ENCODE data around the gene SLC46A2. TPM values are rescaled to one million over a fixed set of nuclear protein-coding genes. Genes with fewer than 3 reads are reported as not detected.

The SLC46A2 gene
- total and polyA plus RNA-seq, 9 of the 15 experiments (the other 6 are each of a cell fraction or from before 2014, with no cell fraction given) = not detected

DNA sequence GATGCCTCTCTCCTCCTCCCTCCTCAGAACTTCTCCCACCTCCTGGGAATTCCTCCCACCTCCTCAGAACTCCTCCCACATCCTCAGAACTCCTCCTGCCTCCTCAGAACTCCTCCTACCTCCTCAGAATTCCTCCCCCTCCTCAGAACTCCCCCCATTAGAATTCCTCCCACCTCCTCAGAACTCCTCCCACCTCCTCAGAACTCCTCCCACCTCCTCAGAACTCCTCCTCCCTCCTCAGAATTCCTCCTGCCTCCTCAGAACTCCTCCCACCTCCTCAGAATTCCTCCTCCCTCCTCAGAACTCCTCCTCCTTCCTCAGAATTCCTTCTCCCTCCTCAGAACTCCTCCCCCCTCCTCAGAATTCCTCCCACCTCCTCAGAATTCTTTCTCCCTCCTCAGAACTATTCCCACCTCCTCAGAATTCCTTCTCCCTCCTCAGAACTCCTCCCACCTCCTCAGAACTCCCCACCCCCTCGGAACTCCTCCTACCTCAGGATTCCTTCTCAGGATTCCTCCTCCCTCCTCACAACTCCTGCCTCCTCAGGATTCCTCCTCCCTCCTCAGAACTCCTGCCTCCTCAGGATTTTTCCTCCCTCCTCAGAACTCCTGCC, 23.9 kb downstream of the SLC46A2 start (continued):
- TF ChIP-seq, protein P1, sequence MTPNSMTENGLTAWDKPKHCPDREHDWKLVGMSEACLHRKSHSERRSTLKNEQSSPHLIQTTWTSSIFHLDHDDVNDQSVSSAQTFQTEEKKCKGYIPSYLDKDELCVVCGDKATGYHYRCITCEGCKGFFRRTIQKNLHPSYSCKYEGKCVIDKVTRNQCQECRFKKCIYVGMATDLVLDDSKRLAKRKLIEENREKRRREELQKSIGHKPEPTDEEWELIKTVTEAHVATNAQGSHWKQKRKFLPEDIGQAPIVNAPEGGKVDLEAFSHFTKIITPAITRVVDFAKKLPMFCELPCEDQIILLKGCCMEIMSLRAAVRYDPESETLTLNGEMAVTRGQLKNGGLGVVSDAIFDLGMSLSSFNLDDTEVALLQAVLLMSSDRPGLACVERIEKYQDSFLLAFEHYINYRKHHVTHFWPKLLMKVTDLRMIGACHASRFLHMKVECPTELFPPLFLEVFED (CRISPR knock-in tag; conservative IDR thresholded peaks at IDR 0.05) = 0 out of 2 replicates have a peak, but pooled peaks have one; percentile 14
- TF ChIP-seq, protein P2, sequence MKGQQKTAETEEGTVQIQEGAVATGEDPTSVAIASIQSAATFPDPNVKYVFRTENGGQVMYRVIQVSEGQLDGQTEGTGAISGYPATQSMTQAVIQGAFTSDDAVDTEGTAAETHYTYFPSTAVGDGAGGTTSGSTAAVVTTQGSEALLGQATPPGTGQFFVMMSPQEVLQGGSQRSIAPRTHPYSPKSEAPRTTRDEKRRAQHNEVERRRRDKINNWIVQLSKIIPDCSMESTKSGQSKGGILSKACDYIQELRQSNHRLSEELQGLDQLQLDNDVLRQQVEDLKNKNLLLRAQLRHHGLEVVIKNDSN (CRISPR knock-in tag; IDR thresholded peaks at IDR 0.05) = no peak
- no peak for TF ChIP-seq ADNP (tag; IDR thresholded peaks at IDR 0.05)

DNA sequence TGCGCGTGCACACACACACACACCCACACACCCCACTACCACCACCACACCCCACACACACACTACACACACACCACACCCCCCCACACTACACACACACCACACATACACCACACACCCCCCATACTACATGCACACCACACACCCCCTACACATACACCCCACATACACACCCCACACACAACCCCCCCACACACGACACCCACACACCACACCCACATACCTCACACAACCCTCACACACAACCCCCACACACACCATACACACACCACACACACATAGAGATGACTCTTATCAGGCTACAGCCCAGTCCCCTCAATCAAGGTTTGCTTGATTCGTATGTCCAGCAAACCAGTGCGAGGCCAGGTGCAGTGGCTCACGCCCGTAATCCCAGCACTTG, 25.7 kb downstream of the SLC46A2 start:
- no peaks in the 10 kb centered on the region for H3K9me3 ChIP-seq (replicated peaks; ENCODE audit: control insufficient read depth, insufficient read depth, low read depth, low read length)
- ChIA-PET POLR2A (no interaction called here), CTCF (ENCODE audit: low intra/inter-chr PET ratio) (no interaction called here)
- H4K20me1 ChIP-seq (replicated peaks; ENCODE audit: control insufficient read depth, insufficient read depth, low read length) = no peaks in the 10 kb centered on the region
- 85% methylated on average over 5 of the region's 7 CpGs for WGBS (ENCODE audit: insufficient coverage, low coverage, missing lambda C conversion rate)
- ATAC-seq = no peak
- H3K27ac ChIP-seq (ENCODE audit: extremely low read depth, low read depth, low read length) = no peak overlapping the region
- no TSS peak for BruUV-seq (replicated peaks)
- peaks cover 10 to 17% of the 10 kb centered on the region in 2 experiments; a peak in 4 of 5 replicates for H3K4me1 ChIP-seq (replicated peaks in 1 of 2; ENCODE audit: control insufficient read depth in 2 of 2, insufficient read depth in 2 of 2, low read length in 2 of 2)
- intact Hi-C loops (cut with micrococcal nuclease) (no loop called here), in situ Hi-C loops (cut with MboI) (no loop called here)
- H3K79me2 ChIP-seq (ENCODE audit: control insufficient read depth, insufficient read depth, low read length) = no peaks in the 10 kb centered on the region
- no peak for FAIRE-seq
- H3K9me1 ChIP-seq (ENCODE audit: control insufficient read depth, insufficient read depth, low read length) = no peaks in the 10 kb centered on the region
- no peak for DNase-seq (ENCODE audit: extremely low read depth in 1 of 4, low spot score in 3 of 4)
- no peak overlapping the region for H3K4me3 ChIP-seq
- H3K9ac ChIP-seq (ENCODE audit: insufficient read depth in 1 of 2, low read depth in 2 of 2, low read length in 2 of 2) = no peak overlapping the region
- no peak overlapping the region for H3K4me2 ChIP-seq (ENCODE audit: insufficient read depth, low read length)
- TF ChIP-seq FOXJ2 (tag; IDR thresholded peaks at IDR 0.05) (no peak), EGR1 (conservative IDR thresholded peaks at IDR 0.05) (peak; percentile 34), PML (IDR thresholded peaks at IDR 0.05; ENCODE audit: low read length) (no peak)
- H3K36me3 ChIP-seq (ENCODE audit: control insufficient read depth, insufficient read depth, low read length) = no peaks in the 10 kb centered on the region
- H2AFZ ChIP-seq (ENCODE audit: low read depth, low read length) = no peak overlapping the region
- H3K27me3 ChIP-seq (ENCODE audit: control insufficient read depth in 2 of 2, insufficient read depth in 2 of 2, low read length in 2 of 2) = no peaks in the 10 kb centered on the region
